Natural killer cell (primary cell): ENCODE results near the gene TAF3. TPM values are rescaled to one million over a fixed set of nuclear protein-coding genes. Genes with fewer than 3 reads are reported as not detected.

Source experiments
- ATAC-seq, 3 donors: fragments of 150-1000 bp in 2 of 3; fragments of 200-7000 bp in 1 of 3; cut with Tn5 transposase; 1 replicate in 1 of 3; 2 replicates in 2 of 3; pipeline ENCODE4 v1.10.0; 2021; ENCODE audit warnings: mild to moderate bottlenecking in 2 of 3, moderate library complexity in 2 of 3
- DNase-seq, 2 donors: peaks; one replicate each; pipeline versions ENCODE4 v3.0.0 to v3.0.0-alpha.2; 2013 to 2021; ENCODE audit warnings: mixed read lengths in 1 of 2
- H3K27ac ChIP-seq: one replicate; pipeline ENCODE4 v1.5.1; 2013; ENCODE audit warnings: mild to moderate bottlenecking, low read length
- H3K27me3 ChIP-seq: one replicate; pipeline ENCODE4 v1.6.1; 2013; ENCODE audit warnings: low read length; ENCODE audit not compliant: control insufficient read depth, insufficient read depth
- H3K36me3 ChIP-seq: one replicate; pipeline ENCODE4 v1.6.1; 2013; ENCODE audit warnings: low read length; ENCODE audit not compliant: control insufficient read depth, insufficient read depth
- H3K4me1 ChIP-seq: one replicate; pipeline ENCODE4 v1.6.1; 2013; ENCODE audit warnings: low read length; ENCODE audit not compliant: control insufficient read depth, insufficient read depth
- H3K4me3 ChIP-seq: one replicate; pipeline ENCODE4 v1.5.1; 2013; ENCODE audit warnings: low read length
- H3K9me3 ChIP-seq: one replicate; pipeline ENCODE4 v1.6.1; 2013; ENCODE audit warnings: low read length; ENCODE audit not compliant: control insufficient read depth, insufficient read depth
- H3K27ac Mint-ChIP-seq, 2 donors: one replicate each; pipeline ENCODE4 v1.8.0; 2022; ENCODE audit warnings: mild to moderate bottlenecking in 2 of 2, mixed read lengths in 2 of 2, moderate library complexity in 1 of 2
- H3K27me3 Mint-ChIP-seq, 2 donors: one replicate each; pipeline ENCODE4 v1.8.0; 2022; ENCODE audit warnings: low read depth in 2 of 2, mixed read lengths in 2 of 2
- H3K36me3 Mint-ChIP-seq: one replicate; pipeline ENCODE4 v1.8.0; 2022; ENCODE audit warnings: mixed read lengths
- H3K4me1 Mint-ChIP-seq, 2 donors: one replicate each; pipeline ENCODE4 v1.8.0; 2022; ENCODE audit warnings: mixed read lengths in 2 of 2
- H3K4me3 Mint-ChIP-seq: one replicate; pipeline ENCODE4 v1.8.0; 2022; ENCODE audit warnings: mild to moderate bottlenecking, moderate library complexity, mixed read lengths
- H3K9me3 Mint-ChIP-seq, 2 donors: one replicate each; pipeline ENCODE4 v1.8.0; 2022; ENCODE audit warnings: mixed read lengths in 2 of 2
- WGBS: methylation state at CpG from one replicate; pipeline ENCODE4 v1.1.7; 2013; ENCODE audit warnings: missing lambda C conversion rate; ENCODE audit not compliant: insufficient coverage; 5-methylcytosine and 5-hydroxymethylcytosine counted together
- intact Hi-C: fragments of 100-400 bp; cut with micrococcal nuclease; formaldehyde crosslinking; loops from one replicate; pipeline ENCODE4 v1.14.2; 2022
- total RNA-seq, 4 donors: library from RNA; stranded (reverse); fragments of 120-200 nt in 1 of 4; gene quantifications; one replicate each; pipeline versions ENCODE4 v1.2.3 to v1.2.4, GENCODE V29; 2013 to 2022
- TF ChIP-seq, protein P1 (sequence below): fragments of 200-600 bp; IDR thresholded peaks from one replicate; pipeline ENCODE4 v1.8.0; 2022; ENCODE audit warnings: antibody characterized with exemption

TAF3 gene
- total RNA-seq, 3 donors from 2014 or later (not counting 1 experiment from before 2014, with no cell fraction given): 14.5 to 17.0 (median 15.6) TPM

DNA sequence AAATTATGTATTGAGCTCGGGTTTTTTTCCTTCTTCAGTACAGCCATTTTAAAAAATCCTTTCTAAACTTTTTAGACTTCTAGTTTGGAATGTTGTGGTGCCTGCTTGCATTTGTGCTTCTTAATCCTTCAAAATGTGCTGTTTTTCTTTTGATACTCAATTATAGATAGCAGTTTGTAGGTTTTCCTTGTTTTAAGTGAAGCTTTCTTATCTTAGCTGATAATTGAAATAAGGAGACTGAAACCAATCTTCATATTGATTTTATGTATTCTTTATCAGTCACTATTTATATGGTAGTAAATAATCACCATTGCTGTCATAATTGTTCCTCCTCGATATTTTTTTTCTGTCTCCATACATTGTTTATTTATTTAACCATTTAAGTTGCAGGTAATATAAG is 56.6 kb downstream of the TAF3 start:
- TF ChIP-seq, protein P1, sequence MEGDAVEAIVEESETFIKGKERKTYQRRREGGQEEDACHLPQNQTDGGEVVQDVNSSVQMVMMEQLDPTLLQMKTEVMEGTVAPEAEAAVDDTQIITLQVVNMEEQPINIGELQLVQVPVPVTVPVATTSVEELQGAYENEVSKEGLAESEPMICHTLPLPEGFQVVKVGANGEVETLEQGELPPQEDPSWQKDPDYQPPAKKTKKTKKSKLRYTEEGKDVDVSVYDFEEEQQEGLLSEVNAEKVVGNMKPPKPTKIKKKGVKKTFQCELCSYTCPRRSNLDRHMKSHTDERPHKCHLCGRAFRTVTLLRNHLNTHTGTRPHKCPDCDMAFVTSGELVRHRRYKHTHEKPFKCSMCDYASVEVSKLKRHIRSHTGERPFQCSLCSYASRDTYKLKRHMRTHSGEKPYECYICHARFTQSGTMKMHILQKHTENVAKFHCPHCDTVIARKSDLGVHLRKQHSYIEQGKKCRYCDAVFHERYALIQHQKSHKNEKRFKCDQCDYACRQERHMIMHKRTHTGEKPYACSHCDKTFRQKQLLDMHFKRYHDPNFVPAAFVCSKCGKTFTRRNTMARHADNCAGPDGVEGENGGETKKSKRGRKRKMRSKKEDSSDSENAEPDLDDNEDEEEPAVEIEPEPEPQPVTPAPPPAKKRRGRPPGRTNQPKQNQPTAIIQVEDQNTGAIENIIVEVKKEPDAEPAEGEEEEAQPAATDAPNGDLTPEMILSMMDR: no peak
- H3K4me1 Mint-ChIP-seq: peaks cover 13 to 19% of the 10 kb centered on the region in 2 donors
- WGBS: no CpG with 5 or more reads among the region's 2 CpGs
- no peaks in the 10 kb centered on the region for H3K36me3 ChIP-seq
- H3K9me3 Mint-ChIP-seq: no peaks in the 10 kb centered on the region
- H3K36me3 Mint-ChIP-seq: no peaks in the 10 kb centered on the region
- DNase-seq (no peak), ATAC-seq (no peak)
- no peaks in the 10 kb centered on the region for H3K9me3 ChIP-seq
- H3K27me3 Mint-ChIP-seq: no peaks in the 10 kb centered on the region
- H3K27ac ChIP-seq: no peak overlapping the region
- H3K4me3 ChIP-seq: no peak overlapping the region
- intact Hi-C loops: loop anchor here (10.0 kb wide), 1 partner anchor 620 kb away; no protein-coding TSS in a partner anchor
- no peak overlapping the region for H3K4me3 Mint-ChIP-seq
- no peaks in the 10 kb centered on the region for H3K27me3 ChIP-seq
- no peak overlapping the region for H3K27ac Mint-ChIP-seq
- no peaks in the 10 kb centered on the region for H3K4me1 ChIP-seq

DNA sequence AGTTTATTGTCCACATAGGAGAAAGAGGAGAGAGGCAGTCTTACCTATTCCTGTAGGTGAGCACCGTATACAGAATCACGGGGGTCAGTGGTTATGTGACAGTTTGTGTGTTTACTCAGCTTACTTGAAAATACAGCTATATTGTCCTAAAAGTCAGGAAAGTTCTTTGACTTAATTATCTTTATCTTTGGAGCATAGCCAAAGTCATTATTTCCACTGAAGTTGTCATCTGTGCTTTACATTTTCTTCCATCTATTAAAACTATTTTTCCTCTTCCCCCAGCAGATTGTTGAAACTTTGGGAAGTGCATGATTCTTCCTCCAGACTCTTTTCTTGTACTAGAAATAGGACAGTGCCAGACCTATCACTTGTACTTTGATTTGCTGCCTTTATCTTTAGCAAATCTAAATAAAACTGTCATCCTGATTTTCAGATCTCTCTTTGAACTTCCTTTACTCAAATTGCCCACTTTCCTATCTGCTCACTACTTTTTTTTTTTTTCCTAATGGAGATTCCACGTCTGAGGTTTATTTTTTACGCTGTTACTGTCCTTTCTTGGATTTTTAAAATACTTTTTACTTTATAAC is 58.3 kb downstream of the TAF3 start:
- H3K27ac Mint-ChIP-seq: no peak overlapping the region
- intact Hi-C loops: loop anchor here (10.0 kb wide), 1 partner anchor 618 kb away; no protein-coding TSS in a partner anchor
- H3K9me3 Mint-ChIP-seq: no peaks in the 10 kb centered on the region
- DNase-seq (no peak), ATAC-seq (no peak)
- TF ChIP-seq, protein P1: no peak
- Histone ChIP-seq H3K27me3 (no peaks in the 10 kb centered on the region), H3K4me1 (no peaks in the 10 kb centered on the region), H3K4me3 (no peak overlapping the region), H3K9me3 (no peaks in the 10 kb centered on the region), H3K36me3 (no peaks in the 10 kb centered on the region), H3K27ac (no peak overlapping the region)
- peaks cover 13 to 25% of the 10 kb centered on the region in 2 donors for H3K4me1 Mint-ChIP-seq
- no peak overlapping the region for H3K4me3 Mint-ChIP-seq
- H3K36me3 Mint-ChIP-seq: no peaks in the 10 kb centered on the region
- no peaks in the 10 kb centered on the region for H3K27me3 Mint-ChIP-seq
- 93% methylated on average over 2 of the region's 4 CpGs for WGBS

DNA sequence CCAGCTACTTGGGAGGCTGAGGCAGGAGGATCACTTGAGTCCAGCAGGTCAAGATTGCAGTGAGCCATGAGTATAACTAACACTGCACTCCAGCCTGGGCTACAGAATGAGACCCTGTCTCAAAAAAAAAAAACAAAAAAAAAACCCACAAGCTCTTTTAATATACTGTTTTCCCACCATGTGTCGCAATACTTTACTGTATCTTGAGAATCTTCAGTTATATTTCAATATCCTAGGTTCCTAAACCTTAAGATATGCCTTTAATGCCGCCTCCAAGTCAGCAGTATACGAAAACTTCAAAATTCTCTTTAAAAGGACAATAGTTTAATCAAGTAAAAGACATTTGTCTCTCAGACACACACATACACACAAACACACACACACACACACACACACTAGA is 62.8 kb downstream of the TAF3 start:
- Mint-ChIP-seq H3K4me1 (peaks cover 20 to 35% of the 10 kb centered on the region in 2 donors), H3K27ac (no peak overlapping the region), H3K27me3 (no peaks in the 10 kb centered on the region), H3K36me3 (no peaks in the 10 kb centered on the region), H3K9me3 (no peaks in the 10 kb centered on the region), H3K4me3 (no peak overlapping the region)
- Histone ChIP-seq H3K4me1 (no peaks in the 10 kb centered on the region), H3K4me3 (no peak overlapping the region), H3K36me3 (no peaks in the 10 kb centered on the region), H3K27me3 (no peaks in the 10 kb centered on the region), H3K27ac (no peak overlapping the region), H3K9me3 (no peaks in the 10 kb centered on the region)
- DNase-seq: no peak
- ATAC-seq: no peak
- WGBS: 97% methylated on average over 3 of the region's 3 CpGs
- TF ChIP-seq, protein P1: no peak
- intact Hi-C loops: no loop called here

DNA sequence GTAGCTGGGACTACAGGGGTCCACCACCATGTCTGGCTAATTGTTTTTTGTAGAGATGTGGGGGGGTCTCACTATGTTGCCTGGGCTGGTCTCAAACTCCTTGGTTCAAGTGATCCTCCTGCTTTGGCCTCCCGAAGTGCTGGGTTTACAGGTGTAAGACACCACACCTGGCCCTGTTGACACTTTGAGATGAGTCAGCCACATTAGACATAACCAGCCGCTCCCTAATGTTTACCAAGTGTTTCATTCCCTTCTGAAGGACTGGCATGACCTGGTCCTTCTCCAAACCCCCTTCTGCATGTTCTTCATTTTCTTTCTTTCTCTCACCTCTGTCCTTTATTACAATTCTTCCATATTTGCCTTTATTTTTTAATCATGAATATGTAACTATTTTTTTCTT is 67.8 kb downstream of the TAF3 start:
- Mint-ChIP-seq H3K27ac (no peak overlapping the region), H3K27me3 (no peaks in the 10 kb centered on the region), H3K4me1 (peaks cover 32 to 35% of the 10 kb centered on the region in 2 donors), H3K36me3 (no peaks in the 10 kb centered on the region), H3K4me3 (no peak overlapping the region), H3K9me3 (no peaks in the 10 kb centered on the region)
- intact Hi-C loops: no loop called here
- no peaks in the 10 kb centered on the region for H3K4me1 ChIP-seq
- DNase-seq (no peak), ATAC-seq (no peak)
- TF ChIP-seq, protein P1: no peak
- H3K36me3 ChIP-seq: no peaks in the 10 kb centered on the region
- H3K27ac ChIP-seq: no peak overlapping the region
- no peaks in the 10 kb centered on the region for H3K27me3 ChIP-seq
- H3K4me3 ChIP-seq: no peak overlapping the region
- 96% methylated on average over 2 of the region's 2 CpGs for WGBS
- H3K9me3 ChIP-seq: no peaks in the 10 kb centered on the region
